COR-L47 (cell line): Measurements from ENCODE around the gene HNRNPA3.
"Not testable (repeated sequence)": the region's sequence is repeated elsewhere in the genome, so short reads cannot be mapped to it uniquely, and the experiment has no call there.

Experiments
- DNase-seq: peaks from one replicate; lab custom pipeline; 2025; lab: John Stamatoyannopoulos, UW

HNRNPA3 gene

DNA sequence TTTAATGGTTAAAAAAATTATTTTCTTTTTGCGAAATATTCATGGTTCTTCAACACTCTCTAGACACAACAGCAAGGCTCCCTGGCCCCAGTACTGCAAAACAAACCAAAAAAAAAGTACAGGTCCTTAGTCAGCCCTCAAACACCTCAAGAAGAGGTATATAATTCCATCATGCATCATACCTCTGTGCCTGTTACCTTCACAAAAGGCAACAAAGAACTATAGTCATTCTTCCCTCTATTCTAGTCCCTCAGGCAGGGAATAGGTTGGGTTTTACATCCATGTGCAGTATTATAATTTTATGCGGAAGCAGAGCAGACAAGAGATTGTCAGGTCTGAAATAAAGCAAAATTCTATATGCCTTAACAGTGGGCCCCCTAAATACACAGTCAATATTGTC lies 43.4 kb downstream of the HNRNPA3 start:
- no peak for DNase-seq

DNA sequence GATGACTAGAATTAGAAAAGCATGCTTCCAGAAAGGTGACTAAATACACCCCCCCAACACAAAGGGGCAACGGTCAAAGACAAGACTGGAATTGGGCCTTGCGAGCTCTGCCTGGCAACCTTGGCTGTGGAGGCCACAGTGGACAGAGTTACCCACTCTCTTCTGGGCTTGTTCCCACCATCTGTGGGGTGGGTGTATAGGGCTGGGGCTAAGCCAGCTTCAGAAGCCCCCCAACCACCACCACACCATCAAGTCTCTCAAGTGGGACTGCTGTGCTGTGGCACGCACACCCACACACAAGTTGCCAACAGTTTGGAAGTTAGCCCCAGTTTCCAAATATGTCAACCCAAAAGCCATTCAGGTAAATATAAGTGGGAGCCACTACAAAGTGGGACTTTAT lies 44.1 kb downstream of the HNRNPA3 start:
- DNase-seq: no peak

DNA sequence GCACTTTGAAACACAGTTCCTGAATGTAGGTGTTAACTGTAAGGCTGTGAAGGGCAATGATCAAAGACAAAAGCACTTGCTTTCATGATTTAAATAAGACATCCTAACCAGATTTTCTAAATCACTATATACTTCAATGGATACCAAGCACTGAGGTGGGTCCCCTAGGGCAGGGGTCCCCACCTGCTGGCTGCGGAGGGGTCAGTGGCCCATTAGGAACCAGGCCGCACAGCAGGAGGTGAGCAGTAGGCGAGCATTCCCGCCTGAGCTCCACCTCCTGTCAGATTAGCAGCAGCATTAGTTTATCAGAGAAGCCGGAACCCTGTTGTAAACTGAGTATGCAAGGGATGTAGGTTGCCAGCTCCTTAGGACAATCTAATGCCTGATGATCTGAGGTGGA lies 44.9 kb downstream of the HNRNPA3 start:
- no peak for DNase-seq

DNA sequence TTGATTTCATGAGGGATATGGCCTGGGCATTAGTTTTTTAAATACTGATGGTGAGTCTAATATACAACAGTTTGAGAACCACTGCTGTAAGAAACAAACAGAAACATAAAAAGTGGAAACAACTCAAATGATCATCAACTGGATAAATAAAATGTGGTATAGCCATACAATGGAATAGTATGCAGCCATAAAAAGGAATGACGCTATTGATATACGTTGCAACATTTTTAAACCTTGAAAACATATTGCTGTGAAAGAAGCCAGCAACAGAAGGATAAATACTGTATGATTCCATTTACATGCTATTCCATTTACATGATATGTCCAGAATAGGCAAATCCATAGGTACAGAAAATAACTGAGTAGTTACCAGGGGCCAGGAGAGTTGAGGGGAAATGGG lies 45.5 kb downstream of the HNRNPA3 start:
- no peak for DNase-seq

DNA sequence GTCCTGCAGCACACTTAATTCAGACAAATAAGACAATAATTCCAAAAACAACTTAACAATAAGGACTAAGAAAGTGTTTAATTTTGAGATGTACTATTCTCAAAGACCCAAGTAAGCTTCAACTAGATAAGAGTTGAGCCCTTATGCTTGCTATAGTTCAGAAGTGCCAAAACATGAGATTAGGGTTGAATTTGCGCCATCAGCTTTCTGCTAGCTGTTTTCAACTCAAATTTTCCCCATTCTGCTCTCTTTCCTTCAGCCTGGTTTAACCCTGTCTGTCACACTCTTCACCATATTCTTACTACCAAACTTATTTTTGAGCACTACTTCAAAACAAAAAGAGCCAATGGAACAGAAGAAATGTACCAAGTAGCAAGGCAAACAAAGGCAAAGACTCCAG lies 47.8 kb downstream of the HNRNPA3 start:
- DNase-seq: no peak

DNA sequence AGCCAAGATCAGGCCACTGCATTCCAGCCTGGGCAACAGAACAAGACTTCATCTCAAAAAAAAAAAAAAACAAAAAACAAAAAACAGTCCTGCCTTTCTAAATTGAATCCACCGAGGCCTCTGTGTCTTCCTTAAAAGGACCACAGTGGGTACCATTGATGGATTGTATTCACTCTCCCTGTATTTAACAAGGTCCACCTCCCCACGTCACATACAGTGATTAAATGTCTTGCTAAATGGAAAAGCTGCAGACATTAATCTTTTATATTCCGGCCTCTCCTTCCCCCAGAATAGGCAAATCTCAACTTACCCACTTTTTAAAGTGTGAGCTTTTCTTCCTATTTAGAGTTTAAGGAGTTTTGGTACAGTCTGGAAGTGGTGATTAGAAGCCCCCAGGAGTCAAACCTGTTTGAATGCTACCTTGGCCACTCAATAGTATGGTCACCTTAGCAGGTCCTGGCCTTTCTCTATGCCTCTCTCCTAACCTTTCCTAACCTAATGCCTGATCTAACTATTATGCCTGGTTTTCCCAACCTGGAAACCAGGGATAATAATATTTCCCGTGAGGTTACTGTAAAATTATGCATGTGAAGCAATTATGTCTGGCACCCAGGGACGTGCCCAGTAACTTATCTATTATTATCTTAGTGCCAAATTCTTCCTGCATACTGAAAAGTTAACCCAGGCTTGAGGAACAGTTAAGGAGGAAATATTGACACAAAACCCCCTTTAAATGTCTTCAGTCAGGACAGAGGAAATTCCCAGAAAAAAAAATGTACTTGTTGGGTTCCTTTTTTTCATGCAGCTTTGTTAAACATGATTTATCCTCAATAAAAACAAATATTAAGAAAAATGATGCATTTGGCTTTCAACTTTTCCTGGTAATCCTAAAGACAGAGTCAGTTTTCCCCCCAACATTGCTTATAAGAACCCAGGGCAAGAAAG lies 48.8 kb downstream of the HNRNPA3 start:
- no peak for DNase-seq

DNA sequence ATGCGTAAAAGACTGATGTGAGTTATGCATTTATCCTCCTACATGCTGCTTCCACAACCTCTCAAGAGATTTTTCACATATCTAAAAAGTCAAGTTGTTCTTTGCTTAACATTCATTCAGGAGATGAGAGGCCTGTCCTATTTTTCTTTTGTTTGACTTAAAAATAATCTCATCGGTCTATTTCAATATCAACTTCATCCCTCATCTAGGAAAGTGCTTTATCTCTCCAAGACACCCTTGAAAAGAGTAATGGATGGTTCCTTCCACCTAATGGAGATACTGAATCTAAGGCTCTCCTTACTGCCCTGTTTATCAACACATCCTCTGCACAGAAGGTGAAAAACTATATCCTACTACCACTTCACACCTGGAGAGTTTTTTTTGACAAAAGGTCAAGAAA lies 49.5 kb downstream of the HNRNPA3 start:
- no peak for DNase-seq

DNA sequence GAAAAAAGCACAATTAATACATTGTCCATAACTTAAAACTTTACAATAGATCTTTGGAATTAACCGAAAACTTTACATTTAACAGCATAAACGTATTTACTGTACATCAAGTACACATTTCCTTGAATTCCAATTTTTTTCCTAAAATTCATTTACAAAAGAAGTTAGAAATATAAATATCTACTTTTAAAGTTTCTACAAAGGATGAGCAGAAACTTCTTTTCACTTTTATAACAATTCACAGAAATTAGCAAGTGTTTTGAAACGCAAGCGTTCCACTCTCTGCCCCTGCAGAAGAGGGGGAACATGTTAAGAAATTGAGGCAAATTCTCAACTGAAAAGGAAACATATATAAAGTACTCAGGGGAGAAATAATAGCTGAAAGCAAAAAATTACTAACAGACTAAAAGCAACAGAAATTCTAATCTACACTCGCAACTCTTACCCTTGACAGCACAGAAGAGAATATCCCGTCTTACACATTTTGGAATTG lies 50.4 kb downstream of the HNRNPA3 start:
- no peak for DNase-seq

DNA sequence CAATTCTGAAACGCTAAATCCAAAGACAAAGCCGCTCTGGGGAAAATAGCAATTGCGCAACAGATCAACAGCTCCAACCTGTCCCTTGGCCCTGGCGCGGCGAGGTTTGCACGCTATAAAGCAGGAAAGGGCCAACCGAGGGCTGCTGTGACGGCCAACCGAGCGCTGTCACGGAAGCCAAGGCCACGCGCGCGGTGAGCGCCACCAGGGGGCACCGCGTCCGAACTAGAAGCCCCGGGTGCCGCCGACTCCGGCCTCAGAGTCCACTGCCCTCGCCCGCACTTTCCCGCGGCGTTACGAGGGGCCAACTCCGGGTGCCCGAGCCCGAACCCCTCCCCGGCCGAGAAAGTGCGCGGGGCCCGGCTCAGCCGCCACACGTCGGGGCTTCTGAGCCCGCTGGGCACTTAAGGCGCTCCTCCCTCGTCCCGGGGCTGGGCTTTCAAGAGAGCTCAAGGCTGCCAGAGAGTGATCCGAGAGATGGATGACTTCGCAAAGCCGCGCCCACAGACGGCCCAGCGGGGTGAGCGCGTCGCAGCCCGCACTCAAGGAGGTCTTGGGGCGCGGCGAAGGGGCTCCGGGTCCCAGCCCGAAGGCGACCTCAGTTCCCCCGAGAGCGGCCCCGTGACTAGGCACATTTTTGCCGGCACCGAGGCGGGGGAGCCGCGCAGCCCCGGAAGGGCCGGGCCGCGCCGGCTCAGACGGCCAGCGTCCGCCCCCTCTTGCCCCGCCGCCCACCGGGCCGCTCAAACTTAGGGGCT lies 51.0 kb downstream of the HNRNPA3 start:
- DNase-seq: peak; percentile 97

DNA sequence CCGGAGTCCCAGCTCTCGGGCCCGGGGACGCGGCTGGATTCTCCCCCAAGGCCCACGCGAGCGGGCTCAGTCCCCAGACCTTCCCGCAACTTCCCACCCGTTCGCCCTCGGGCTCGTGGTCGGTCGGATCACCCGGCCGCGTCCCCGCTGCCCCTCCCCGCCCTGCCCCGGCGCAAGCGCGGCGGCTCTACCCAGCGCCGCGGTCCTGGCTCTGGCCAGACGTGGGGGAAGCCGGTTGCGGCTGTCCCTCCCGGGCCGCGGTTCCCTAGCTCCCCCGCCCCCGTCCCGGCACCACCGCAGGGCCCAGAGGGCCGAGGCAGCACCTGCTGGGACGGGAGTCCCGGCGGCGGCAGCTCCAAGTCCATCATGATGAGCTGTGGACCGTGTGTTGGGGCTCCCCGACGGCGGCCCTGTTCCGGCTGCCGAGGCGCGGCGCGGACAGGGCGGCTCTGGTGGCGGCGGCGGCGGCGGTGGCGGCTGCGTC lies 51.7 kb downstream of the HNRNPA3 start:
- peak; percentile 55 for DNase-seq

DNA sequence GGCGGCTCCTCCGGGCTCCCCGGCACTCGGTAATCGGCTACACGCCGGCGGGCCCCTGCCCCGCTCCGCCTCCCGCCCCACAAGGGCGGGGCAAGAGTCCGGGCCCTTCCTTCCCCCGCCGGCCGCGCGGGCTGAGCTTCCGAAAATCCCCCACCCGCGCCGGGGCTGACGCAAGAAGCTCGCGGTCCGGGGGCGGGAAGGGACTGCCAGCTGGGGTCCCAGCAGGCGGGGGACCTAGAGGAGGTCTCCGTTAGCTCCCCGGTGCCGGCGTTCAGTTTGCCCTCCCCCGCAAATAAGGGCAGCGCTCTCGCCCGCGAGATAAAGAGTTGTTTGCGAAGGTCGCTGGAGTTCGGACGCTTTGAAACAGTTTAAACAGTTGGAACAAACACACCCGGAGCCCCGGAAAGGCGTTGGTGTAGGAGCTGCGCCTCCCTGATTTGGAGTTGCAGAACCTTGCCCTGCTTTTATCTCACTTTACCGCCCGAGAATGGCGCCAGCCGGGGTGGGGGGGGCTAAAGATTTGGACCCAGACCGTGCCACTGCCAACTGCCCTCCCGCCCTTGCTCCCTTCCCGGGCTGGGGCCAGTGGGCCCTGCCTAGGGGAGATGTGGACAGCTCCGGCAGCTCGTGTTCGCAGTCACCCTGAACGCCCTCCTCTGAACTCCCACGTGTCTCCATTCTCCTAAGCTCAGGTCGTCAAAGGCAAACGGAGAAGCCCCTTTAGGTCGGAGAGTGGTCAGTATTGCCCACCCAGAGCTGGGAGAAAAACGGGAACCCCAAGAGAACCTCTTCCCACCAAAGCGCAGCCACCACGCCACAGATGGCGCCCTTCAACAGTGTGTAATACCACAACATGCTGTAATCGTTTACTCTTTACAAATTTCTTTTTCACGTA lies 52.3 kb downstream of the HNRNPA3 start, which contains the start of gene NFE2L2:
Gene NFE2L2, minus strand, starts transcription at position 35 of the 895 bp plus-strand sequence. CDS start 151 bp downstream, outside the sequence.
- peak; percentile 81 for DNase-seq

DNA sequence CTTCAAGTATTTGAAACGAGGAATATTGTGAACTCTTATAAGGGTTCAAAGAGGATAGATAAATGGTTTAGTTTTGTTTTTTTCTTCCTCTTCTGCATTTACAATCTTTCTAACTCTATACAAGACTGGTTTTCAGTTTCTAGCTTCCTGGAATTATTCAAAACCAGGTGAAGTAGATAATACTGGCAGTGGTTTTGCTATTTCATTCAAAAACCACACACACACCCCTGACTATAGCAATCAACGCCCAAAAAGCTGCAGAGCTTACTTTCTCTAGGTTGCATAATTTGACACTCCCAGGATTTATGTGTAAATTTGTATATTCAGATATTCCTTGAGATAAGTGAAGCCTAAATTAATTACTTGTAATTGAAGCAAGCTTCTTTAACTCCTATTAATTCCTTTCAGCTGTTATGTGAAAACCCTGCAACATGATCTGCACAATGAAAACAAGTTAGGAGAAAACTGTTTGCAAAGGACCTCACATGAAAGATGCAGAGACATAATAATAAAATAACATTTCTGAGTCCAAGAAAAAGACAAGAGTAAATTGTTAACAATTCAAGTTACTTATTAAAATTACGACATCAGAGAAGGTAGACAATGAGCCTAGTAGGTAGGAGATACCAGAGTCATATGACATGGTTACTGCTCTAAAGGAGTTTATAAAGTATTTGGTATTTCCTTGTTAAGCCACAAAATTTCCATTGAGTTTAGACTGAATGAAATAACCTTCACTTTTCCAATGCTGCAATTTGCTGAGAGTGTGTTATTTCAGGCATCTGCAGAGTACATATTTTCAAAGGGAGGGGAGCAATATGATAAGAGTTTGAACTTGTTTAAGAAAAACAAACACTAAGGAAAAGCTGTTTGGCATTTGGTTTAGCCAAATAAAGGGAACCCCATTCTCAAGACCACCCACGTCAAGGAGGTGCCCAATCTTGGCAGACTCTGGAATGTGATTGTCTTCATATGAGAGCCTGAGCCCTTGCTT lies 53.5 kb downstream of the HNRNPA3 start:
- no peak for DNase-seq

DNA sequence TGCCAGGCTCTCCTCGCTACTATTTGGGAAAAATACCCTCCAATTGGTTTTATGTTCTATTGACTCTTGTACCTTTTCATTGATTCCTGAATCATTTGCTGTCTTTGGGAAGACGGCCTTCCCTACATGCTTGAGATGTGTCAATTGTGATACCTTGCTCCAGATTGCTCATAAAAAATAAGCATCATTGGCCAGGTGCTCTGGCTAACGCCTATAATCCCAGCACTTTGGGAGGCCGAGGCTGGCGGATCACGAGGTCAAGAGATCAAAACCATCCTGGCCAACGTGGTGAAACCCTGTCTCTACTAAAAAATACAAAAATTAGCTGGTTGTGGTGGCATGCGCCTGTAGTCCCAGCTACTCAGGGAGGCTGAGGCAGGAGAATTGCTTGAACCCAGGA lies 54.4 kb downstream of the HNRNPA3 start:
- not testable (repeated sequence) for DNase-seq

DNA sequence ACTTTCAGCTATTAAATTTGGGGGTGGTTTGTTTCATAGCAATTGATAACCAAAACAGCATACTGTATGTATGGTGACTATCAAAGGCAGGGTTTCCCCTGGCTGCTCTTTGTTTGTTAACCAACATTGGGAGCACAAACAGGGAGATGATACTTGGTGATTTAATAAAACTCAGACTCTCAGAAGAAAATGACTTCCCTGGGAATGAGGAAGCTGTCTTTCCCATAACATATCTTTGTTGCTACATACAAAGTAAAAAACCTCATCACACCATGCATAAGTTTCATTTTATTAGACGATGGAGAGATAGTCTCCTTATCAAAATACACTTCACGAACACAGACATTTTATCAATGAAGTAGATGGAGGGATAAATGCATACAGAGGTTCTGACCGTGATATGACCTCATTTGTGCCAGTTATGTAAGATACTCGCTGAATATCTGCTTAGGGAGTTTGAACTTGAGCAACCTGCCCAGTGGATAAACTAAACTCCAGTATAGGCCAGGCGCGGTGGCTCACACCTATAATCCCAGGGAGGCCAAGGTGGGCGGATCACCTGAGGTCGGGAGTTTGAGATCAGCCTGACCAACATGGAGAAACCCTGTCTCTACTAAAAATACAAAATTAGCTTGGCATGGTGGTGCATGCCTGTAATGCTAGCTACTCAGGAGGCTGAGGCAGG lies 55.7 kb downstream of the HNRNPA3 start:
- DNase-seq: no peak

DNA sequence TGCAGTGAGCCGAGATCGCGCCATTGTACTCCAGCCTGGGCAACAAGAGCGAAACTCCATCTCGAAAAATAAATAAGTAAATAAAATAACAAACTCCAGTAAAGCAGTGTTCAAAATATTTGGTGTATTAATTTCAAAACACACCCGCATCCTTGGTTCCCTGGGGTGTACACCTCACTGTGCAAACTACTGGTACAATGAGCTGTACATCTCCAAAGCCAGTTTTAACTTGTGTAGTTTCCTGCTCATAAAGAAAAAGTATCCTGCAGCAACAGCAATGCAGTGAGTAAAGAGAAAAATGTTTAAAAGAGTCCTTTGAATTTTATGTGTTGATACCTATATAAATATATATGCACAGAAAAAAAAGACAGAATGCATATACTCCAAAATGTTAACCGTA lies 56.3 kb downstream of the HNRNPA3 start:
- no peak for DNase-seq

DNA sequence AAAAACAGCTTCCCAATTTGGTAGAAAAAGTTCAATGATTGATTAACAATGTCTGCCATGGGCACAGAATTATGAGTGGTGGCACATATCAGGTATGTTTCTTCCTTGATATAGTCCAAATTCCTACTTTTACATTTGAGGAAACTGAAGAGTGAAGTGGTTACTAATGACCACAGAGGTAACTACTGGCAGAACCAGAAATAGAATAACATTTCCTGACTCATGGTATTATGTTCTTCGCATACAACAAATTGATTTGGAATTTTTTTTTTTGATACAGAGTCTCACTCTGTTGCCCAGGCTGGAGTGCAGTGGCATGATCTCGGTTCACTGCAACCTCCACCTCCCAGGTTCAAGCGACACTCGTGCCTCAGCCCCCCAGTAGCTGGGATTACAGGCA lies 57.9 kb downstream of the HNRNPA3 start:
- DNase-seq: no peak

DNA sequence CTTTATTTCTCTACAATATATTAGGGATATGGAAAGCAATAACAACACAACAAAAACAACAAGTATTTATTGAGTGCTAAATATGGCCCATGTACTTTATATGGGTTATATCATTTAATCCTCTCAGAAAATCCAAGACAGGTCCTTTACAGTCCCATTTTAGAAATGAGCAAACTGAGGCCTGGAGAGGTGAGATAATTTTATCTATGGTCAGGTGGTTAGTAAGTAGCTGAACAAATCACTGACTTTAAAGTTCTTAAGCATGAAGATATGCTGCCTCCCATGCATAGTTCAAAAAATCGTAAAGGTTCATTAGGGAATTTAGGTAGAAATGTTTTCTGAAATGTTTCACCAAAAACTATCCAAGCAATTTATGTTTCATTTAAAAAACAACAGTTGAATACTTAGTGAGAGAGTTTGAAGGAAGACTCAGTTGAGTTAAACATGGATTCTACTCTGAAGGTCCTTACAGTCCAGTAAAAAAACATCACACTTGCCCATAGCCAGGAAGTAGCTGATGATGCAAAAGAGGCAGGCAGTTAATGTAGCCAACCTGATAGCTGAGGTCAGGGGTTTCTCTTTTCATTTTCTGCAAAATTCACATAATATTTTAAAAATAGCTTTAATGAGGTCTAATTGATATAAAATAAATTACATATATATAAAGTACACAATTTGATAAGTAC lies 59.5 kb downstream of the HNRNPA3 start:
- DNase-seq: no peak

DNA sequence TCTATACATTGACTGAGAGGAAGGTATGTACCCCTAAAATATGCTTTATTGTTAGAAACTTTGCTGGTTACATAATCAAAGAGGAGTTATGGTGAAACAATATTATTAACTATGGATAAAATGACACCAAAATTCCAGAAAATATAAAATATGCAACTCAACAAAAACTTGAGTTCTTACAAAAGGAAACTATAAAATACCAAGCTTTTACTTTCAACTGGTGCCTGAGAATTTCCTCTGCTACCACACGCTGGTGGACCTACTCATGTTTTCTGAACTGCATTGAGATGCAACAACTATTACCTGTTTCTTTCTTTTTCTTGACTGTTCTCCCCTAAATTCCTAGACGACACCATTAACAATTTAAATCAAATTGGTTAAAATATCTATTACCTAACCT lies 60.2 kb downstream of the HNRNPA3 start:
- DNase-seq: no peak

DNA sequence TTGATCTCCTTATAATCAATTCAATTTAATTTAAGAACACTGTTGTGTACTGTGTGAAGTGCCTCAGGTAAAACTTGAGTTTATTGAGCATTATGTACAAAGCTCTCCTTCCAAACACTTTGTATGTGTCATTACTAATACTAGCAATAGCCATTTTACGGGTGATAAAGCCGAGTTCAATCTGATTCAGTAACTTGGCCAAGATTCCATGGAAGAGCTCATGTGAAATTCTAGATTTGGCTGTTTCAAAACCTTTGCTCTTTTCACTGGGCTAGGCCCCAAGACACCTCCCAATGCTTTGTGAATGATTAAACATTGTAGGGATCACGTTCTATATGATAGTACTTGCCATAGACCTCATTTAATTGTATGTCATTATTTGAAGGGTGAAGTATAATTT lies 60.8 kb downstream of the HNRNPA3 start:
- no peak for DNase-seq
